OCI-LY7 (cell line): ENCODE measurements around the gene CHCHD6. TPM values are rescaled to one million over a fixed set of nuclear protein-coding genes. Genes with fewer than 3 reads are reported as not detected.

Source experiments
- BruUV-seq: library from RNA; stranded (reverse); fragments of 400-500 nt; replicated peaks from 2 replicates; lab custom pipeline; 2021; lab: Mats Ljungman, UMichigan
- CTCF ChIA-PET: fragments of 300-600 bp; sonication (Branson Sonifier 250); formaldehyde crosslinking; loops from one replicate; lab custom pipeline; 2022; ENCODE audit warnings: antibody characterized with exemption; ENCODE audit not compliant: unreplicated experiment; lab: Charles Lee
- POLR2A ChIA-PET: fragments of 300-600 bp; sonication (Branson Sonifier 250); formaldehyde crosslinking; loops from one replicate; lab custom pipeline; 2022; ENCODE audit warnings: antibody characterized with exemption; lab: Charles Lee
- DNase-seq: peaks from one replicate; pipeline ENCODE4 v3.0.0-alpha.2; 2015; ENCODE audit warnings: low spot score
- H2AFZ ChIP-seq: fragments of 200-600 bp; sonication (generic), shearing (Covaris generic); 2 replicates; pipeline ENCODE4 v1.6.1; 2014; ENCODE audit warnings: mild to moderate bottlenecking, antibody characterized with exemption, low read length, moderate library complexity
- H3K27ac ChIP-seq: fragments of 200-600 bp; sonication (generic); 2 replicates; pipeline ENCODE4 v1.5.1; 2014; ENCODE audit warnings: mixed run types, low read depth, mild to moderate bottlenecking, moderate library complexity, low read length, inconsistent platforms; ENCODE audit not compliant: poor library complexity, severe bottlenecking
- H3K36me3 ChIP-seq: fragments of 200-600 bp; sonication (generic); 2 replicates; pipeline ENCODE4 v1.6.1; 2014; ENCODE audit warnings: mild to moderate bottlenecking, antibody characterized with exemption, low read length, moderate library complexity, mixed read lengths; ENCODE audit not compliant: insufficient read depth
- H3K4me1 ChIP-seq: fragments of 200-600 bp; sonication (generic); 2 replicates; pipeline ENCODE4 v1.5.1; 2014; ENCODE audit warnings: mild to moderate bottlenecking, low read length; ENCODE audit not compliant: insufficient read depth, poor library complexity, severe bottlenecking
- H3K4me2 ChIP-seq: fragments of 200-600 bp; sonication (generic); 2 replicates; pipeline ENCODE4 v1.6.1; 2014; ENCODE audit warnings: mild to moderate bottlenecking, low read length
- H3K4me3 ChIP-seq: fragments of 200-600 bp; sonication (generic); 2 replicates; pipeline ENCODE4 v1.5.1; 2014; ENCODE audit warnings: mild to moderate bottlenecking, low read depth, low read length; ENCODE audit not compliant: poor library complexity, severe bottlenecking
- H3K79me2 ChIP-seq: fragments of 200-600 bp; sonication (generic); 2 replicates; pipeline ENCODE4 v1.6.1; 2016; ENCODE audit warnings: low read depth, mild to moderate bottlenecking, low read length, moderate library complexity, mixed read lengths; ENCODE audit not compliant: insufficient read depth
- H3K9me2 ChIP-seq: fragments of 200-600 bp; sonication (generic); 2 replicates; pipeline ENCODE4 v1.6.1; 2016; ENCODE audit warnings: mild to moderate bottlenecking, low read length, mixed read lengths; ENCODE audit not compliant: insufficient read depth
- H3K9me3 ChIP-seq: fragments of 200-600 bp; sonication (generic); 2 replicates; pipeline ENCODE4 v1.6.1; 2014; ENCODE audit warnings: mild to moderate bottlenecking, mixed run types, low read length, mixed read lengths
- H4K20me1 ChIP-seq: fragments of 200-600 bp; sonication (generic); 2 replicates; pipeline ENCODE4 v1.6.1; 2014; ENCODE audit warnings: mild to moderate bottlenecking, antibody characterized with exemption, low read length, moderate library complexity, mixed read lengths; ENCODE audit not compliant: insufficient read depth
- EZH2phosphoT487 ChIP-seq: fragments of 200-600 bp; sonication (generic); IDR thresholded peaks from 2 replicates; pipeline ENCODE4 v1.6.1; 2018; ENCODE audit warnings: low read depth, borderline replicate concordance, mild to moderate bottlenecking, mixed run types, antibody characterized with exemption, low read length, moderate library complexity, mixed read lengths
- intact Hi-C: fragments of 100-400 bp; cut with micrococcal nuclease; formaldehyde crosslinking; loops from one replicate; pipeline ENCODE4 v1.10.0; 2022; ENCODE audit not compliant: unreplicated experiment
- total RNA-seq, 2 experiments: library from RNA; depleted of rRNA in 1 of 2; stranded (reverse); fragments of >200 nt in 1 of 2; shearing (Covaris generic) in 1 of 2; gene quantifications; 2 replicates each; pipeline ENCODE4 v1.2.3, GENCODE V29; 2014 to 2022
- TF ChIP-seq, protein P1 (sequence below): fragments of 200-600 bp; sonication (generic); conservative IDR thresholded peaks from 2 replicates; pipeline ENCODE4 v1.5.1; 2014; ENCODE audit warnings: mild to moderate bottlenecking, antibody characterized with exemption, low read length, moderate library complexity, mixed read lengths

CHCHD6 gene
- total RNA-seq, 2 experiments from 2014 or later, result 14.7 to 21.2 TPM

- Histone ChIP-seq H3K27ac (no peak overlapping the region), H3K79me2 (no peaks in the 10 kb centered on the region), H3K4me3 (no peak overlapping the region), H3K9me3 (no peaks in the 10 kb centered on the region; the same call in 1 of the 2 replicates), H4K20me1 (no peaks in the 10 kb centered on the region), H3K4me2 (peak overlapping the region; percentile 24), H3K9me2 (no peaks in the 10 kb centered on the region), H2AFZ (peak overlapping the region; percentile 27), H3K36me3 (no peaks in the 10 kb centered on the region), H3K4me1 (peaks cover 10% of the 10 kb centered on the region)
- ChIA-PET CTCF (no interaction called here), POLR2A (interaction anchor here (0.6 to 0.7 kb wide), 3 partner anchors 14 to 1930 kb away, joined by 3 to 9 read pairs (median 3); no protein-coding TSS in a partner anchor)
- peak; percentile 58 for DNase-seq
- TF ChIP-seq, protein P1, sequence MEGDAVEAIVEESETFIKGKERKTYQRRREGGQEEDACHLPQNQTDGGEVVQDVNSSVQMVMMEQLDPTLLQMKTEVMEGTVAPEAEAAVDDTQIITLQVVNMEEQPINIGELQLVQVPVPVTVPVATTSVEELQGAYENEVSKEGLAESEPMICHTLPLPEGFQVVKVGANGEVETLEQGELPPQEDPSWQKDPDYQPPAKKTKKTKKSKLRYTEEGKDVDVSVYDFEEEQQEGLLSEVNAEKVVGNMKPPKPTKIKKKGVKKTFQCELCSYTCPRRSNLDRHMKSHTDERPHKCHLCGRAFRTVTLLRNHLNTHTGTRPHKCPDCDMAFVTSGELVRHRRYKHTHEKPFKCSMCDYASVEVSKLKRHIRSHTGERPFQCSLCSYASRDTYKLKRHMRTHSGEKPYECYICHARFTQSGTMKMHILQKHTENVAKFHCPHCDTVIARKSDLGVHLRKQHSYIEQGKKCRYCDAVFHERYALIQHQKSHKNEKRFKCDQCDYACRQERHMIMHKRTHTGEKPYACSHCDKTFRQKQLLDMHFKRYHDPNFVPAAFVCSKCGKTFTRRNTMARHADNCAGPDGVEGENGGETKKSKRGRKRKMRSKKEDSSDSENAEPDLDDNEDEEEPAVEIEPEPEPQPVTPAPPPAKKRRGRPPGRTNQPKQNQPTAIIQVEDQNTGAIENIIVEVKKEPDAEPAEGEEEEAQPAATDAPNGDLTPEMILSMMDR, result no peak
- no peak for TF ChIP-seq EZH2phosphoT487
- intact Hi-C loops, result loop anchor here (10.0 kb wide), 1 partner anchor 873 kb away; no protein-coding TSS in a partner anchor
- no TSS peak for BruUV-seq
These were observed 32.5 kb upstream of the CHCHD6 start for GRCh38 chr3:126671521-126671920.

DNA sequence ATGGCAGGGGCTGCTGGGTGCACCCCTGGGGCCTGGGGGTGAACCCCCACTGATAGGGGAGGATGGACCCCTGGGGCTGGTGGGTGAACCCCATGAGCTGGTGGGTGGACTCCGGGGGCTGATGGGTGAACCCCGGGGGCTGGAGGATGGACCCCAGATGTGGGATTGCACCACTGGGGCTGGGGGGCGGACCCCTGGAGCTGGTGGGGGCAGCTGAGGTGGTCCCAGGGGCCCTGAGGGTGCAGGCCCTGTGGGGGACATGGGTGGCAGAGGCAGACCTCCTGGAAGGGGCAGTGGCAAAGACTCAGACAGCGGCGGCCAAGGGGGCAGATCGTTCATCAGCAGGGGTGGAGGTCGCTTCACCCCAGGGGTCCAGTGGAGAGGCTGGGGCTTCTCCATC, 31.7 kb upstream of the CHCHD6 start:
- no peak overlapping the region for H3K27ac ChIP-seq
- no peak for DNase-seq
- TF ChIP-seq, protein P1, result no peak
- TF ChIP-seq EZH2phosphoT487, result no peak
- no peaks in the 10 kb centered on the region for H3K79me2 ChIP-seq
- CTCF ChIA-PET, result no interaction called here
- peaks cover 13% of the 10 kb centered on the region for H3K4me1 ChIP-seq
- H3K36me3 ChIP-seq, result no peaks in the 10 kb centered on the region
- H3K9me2 ChIP-seq, result no peaks in the 10 kb centered on the region
- BruUV-seq, result no TSS peak
- no peak overlapping the region for H3K4me3 ChIP-seq
- H4K20me1 ChIP-seq, result no peaks in the 10 kb centered on the region
- H3K4me2 ChIP-seq, result no peak overlapping the region
- no peaks in the 10 kb centered on the region; the same call in 1 of the 2 replicates for H3K9me3 ChIP-seq
- intact Hi-C loops, result loop anchor here (10.0 kb wide), 1 partner anchor 872 kb away; no protein-coding TSS in a partner anchor
- no peak overlapping the region for H2AFZ ChIP-seq
- POLR2A ChIA-PET, result no interaction called here

DNA sequence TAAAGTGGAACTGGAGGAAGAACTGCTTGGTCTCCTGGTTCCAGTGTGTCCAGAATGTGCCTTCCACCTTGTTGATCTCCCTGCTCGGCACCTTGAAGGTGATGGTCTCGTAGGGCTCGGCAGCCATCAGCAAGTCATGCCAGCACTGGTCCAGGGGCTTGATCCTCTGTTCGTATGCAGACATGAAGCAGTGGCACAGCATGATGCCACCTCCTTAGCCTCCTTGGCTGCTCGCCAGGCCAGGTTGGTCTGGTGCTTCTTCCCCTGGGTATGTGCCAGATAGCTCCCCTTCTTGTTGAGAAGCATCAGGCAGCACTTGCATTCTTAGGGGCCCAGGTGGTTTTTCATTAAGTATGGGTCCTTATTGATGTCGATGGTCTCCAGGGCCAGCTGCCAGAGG, 31.3 kb upstream of the CHCHD6 start:
- Histone ChIP-seq H3K4me3 (no peak overlapping the region), H3K4me2 (no peak overlapping the region), H3K27ac (no peak overlapping the region), H3K36me3 (no peaks in the 10 kb centered on the region), H4K20me1 (no peaks in the 10 kb centered on the region), H2AFZ (no peak overlapping the region), H3K79me2 (no peaks in the 10 kb centered on the region), H3K4me1 (peaks cover 16% of the 10 kb centered on the region), H3K9me3 (no peaks in the 10 kb centered on the region; the same call in 1 of the 2 replicates), H3K9me2 (no peaks in the 10 kb centered on the region)
- ChIA-PET POLR2A (no interaction called here), CTCF (no interaction called here)
- no TSS peak for BruUV-seq
- TF ChIP-seq, protein P1, result no peak
- no peak for TF ChIP-seq EZH2phosphoT487
- no peak for DNase-seq
- intact Hi-C loops, result loop anchor here (10.0 kb wide), 1 partner anchor 872 kb away; no protein-coding TSS in a partner anchor
